Endodermal cell (in vitro differentiated cells): Measurements from ENCODE around the gene NUDT13. TPM values are rescaled to one million over a fixed set of nuclear protein-coding genes. Genes with fewer than 3 reads are reported as not detected.

Experiments used
- DNase-seq: peaks from one replicate; pipeline ENCODE4 v3.0.0-alpha.2; 2017
- H3K27ac ChIP-seq: 2 replicates; pipeline ENCODE4 v1.5.1; 2013; ENCODE audit warnings: mild to moderate bottlenecking, low read depth, low read length, moderate library complexity
- H3K27me3 ChIP-seq: 2 replicates; pipeline ENCODE4 v1.6.1; 2013; ENCODE audit warnings: mild to moderate bottlenecking, low read length, moderate library complexity; ENCODE audit not compliant: insufficient read depth, control insufficient read depth, poor library complexity, severe bottlenecking
- H3K36me3 ChIP-seq: 2 replicates; pipeline ENCODE4 v1.7.0; 2013; ENCODE audit warnings: mild to moderate bottlenecking, low read length, moderate library complexity; ENCODE audit not compliant: control insufficient read depth, insufficient read depth
- H3K4me1 ChIP-seq: one replicate; pipeline ENCODE4 v1.7.0; 2013; ENCODE audit warnings: low read length; ENCODE audit not compliant: control insufficient read depth, insufficient read depth
- H3K4me3 ChIP-seq: 2 replicates; pipeline ENCODE4 v1.5.1; 2013; ENCODE audit warnings: mild to moderate bottlenecking, low read length, moderate library complexity
- H3K9ac ChIP-seq: 2 replicates; pipeline ENCODE4 v1.6.1; 2013; ENCODE audit warnings: mild to moderate bottlenecking, low read length, moderate library complexity; ENCODE audit not compliant: poor library complexity, severe bottlenecking; ENCODE audit errors: extremely low read depth
- H3K9me3 ChIP-seq: 2 replicates; pipeline ENCODE4 v1.6.1; 2013; ENCODE audit warnings: mild to moderate bottlenecking, low read length, moderate library complexity; ENCODE audit not compliant: control insufficient read depth
- H3K27ac Mint-ChIP-seq: 2 replicates; pipeline ENCODE4 v1.8.0; 2020; ENCODE audit warnings: mixed read lengths
- H3K27me3 Mint-ChIP-seq: 2 replicates; pipeline ENCODE4 v1.8.0; 2021; ENCODE audit warnings: mild to moderate bottlenecking, mixed read lengths; ENCODE audit not compliant: insufficient read depth
- H3K36me3 Mint-ChIP-seq: 2 replicates; pipeline ENCODE4 v1.8.0; 2020; ENCODE audit warnings: low read depth, mixed read lengths
- H3K4me1 Mint-ChIP-seq: 2 replicates; pipeline ENCODE4 v1.8.0; 2020; ENCODE audit warnings: mixed read lengths
- H3K4me3 Mint-ChIP-seq: 2 replicates; pipeline ENCODE4 v1.8.0; 2020; ENCODE audit warnings: mild to moderate bottlenecking, moderate library complexity, mixed read lengths
- H3K9me3 Mint-ChIP-seq: 2 replicates; pipeline ENCODE4 v1.8.0; 2020; ENCODE audit warnings: mild to moderate bottlenecking, mixed read lengths
- WGBS, 2 experiments: methylation state at CpG; one replicate each; pipeline versions ENCODE4 v1.1.5 to v1.1.7; 2013; ENCODE audit warnings: missing lambda C conversion rate in 2 of 2, mixed read lengths in 1 of 2; ENCODE audit not compliant: insufficient coverage in 1 of 2, insufficient read length in 1 of 2; 5-methylcytosine and 5-hydroxymethylcytosine counted together
- total RNA-seq, 2 donors: library from RNA; stranded (reverse); fragmentation: NEBNext Ultra II Directional in 1 of 2; extraction: Animal tissue kit (Norgen Biotek cat#: 25700) in 1 of 2; gene quantifications; 2 replicates in 1 of 2; 3 replicates in 1 of 2; pipeline ENCODE4 v1.2.1, GENCODE V29; 2021
- TF ChIP-seq, protein P1 (sequence below): fragments of 200-600 bp; sonication (generic); conservative IDR thresholded peaks from 2 replicates; pipeline ENCODE4 v1.5.0; 2021; ENCODE audit warnings: antibody characterized with exemption, mild to moderate bottlenecking

Gene NUDT13
- total RNA-seq, 2 donors from 2014 or later = 3.3 to 3.9 TPM

DNA sequence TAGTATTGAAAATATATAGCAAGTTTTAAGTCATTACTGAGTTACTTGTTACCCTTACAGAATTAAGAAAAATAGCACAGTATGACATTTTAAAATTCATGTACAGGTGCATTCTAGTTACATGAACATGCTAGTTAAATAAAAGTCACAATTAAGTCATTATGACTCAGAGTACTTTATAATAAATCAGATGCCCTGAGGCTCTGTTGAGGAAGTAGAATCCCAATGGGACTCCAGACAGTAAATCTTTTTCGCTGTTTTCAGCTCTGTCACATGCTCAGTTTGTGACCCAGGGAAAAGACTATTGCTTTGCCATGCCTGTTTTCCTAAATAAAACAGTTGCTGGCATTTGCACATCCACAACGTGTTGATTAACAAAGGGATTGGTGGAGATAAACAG lies 21.0 kb downstream of the NUDT13 start:
- Mint-ChIP-seq H3K27me3 (no peaks in the 10 kb centered on the region), H3K9me3 (no peaks in the 10 kb centered on the region), H3K36me3 (peaks cover 59% of the 10 kb centered on the region)

DNA sequence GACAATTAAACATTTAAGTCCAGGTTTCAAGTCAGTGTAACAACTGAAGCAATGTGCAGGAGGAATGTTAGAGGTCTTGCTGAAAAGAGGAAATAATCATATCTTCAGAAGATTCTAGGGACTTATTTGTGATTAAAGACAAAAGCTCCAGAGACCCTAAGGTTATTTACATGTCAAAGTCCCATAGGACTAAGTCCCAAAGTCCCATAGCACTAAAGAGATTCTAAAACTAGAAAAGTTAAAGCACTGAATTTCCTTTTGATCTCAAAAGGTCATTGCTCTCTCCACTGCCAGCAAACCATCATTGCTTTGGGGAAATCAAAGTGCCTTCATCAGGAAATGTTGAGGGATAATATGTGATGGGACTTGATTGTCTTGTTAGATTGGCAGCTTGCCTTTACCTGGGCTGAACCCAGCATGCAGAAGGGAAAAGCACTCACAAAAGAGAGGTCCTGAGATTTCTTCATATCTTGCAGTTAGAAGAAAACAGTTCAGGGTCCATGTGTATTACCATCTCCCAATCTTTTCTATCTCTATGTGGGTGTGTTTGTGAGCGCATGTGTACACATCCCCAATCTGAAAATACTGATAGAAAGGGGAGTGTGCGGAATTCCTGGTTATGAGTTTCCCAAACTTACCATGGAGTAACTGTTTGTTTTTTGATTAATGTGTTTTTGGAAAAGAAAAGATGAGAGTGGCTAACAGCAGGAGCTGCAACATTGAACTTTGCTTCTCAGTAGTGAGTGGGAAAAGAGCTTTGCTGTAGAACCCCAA lies 21.8 kb downstream of the NUDT13 start:
- no peak overlapping the region for H3K4me3 Mint-ChIP-seq
- H3K27me3 Mint-ChIP-seq = no peaks in the 10 kb centered on the region
- H3K36me3 Mint-ChIP-seq = peaks cover 58% of the 10 kb centered on the region
- peaks cover 6% of the 10 kb centered on the region for H3K4me1 Mint-ChIP-seq
- no peak overlapping the region for H3K27ac ChIP-seq
- H3K4me3 ChIP-seq = no peak overlapping the region
- H3K36me3 ChIP-seq = peaks cover 77% of the 10 kb centered on the region
- H3K9me3 ChIP-seq = no peaks in the 10 kb centered on the region
- H3K27ac Mint-ChIP-seq = no peak overlapping the region
- H3K9me3 Mint-ChIP-seq = no peaks in the 10 kb centered on the region
- H3K4me1 ChIP-seq = no peaks in the 10 kb centered on the region
- no peaks in the 10 kb centered on the region for H3K27me3 ChIP-seq
- WGBS, 2 experiments = 80 to 100% methylated on average over 1 to 2 of the region's 2 CpGs
- TF ChIP-seq, protein P1, sequence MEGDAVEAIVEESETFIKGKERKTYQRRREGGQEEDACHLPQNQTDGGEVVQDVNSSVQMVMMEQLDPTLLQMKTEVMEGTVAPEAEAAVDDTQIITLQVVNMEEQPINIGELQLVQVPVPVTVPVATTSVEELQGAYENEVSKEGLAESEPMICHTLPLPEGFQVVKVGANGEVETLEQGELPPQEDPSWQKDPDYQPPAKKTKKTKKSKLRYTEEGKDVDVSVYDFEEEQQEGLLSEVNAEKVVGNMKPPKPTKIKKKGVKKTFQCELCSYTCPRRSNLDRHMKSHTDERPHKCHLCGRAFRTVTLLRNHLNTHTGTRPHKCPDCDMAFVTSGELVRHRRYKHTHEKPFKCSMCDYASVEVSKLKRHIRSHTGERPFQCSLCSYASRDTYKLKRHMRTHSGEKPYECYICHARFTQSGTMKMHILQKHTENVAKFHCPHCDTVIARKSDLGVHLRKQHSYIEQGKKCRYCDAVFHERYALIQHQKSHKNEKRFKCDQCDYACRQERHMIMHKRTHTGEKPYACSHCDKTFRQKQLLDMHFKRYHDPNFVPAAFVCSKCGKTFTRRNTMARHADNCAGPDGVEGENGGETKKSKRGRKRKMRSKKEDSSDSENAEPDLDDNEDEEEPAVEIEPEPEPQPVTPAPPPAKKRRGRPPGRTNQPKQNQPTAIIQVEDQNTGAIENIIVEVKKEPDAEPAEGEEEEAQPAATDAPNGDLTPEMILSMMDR = no peak
- no peak for DNase-seq
- H3K9ac ChIP-seq = no peak overlapping the region

More for the DNA sequence above, 21.0 kb downstream of the NUDT13 start:
- 87 to 91% methylated on average over 2 of the region's 2 CpGs for WGBS, 2 experiments
- TF ChIP-seq, protein P1 = no peak
- Mint-ChIP-seq H3K27ac (no peak overlapping the region), H3K4me3 (no peak overlapping the region), H3K4me1 (peaks cover 6% of the 10 kb centered on the region)
- H3K27me3 ChIP-seq = no peaks in the 10 kb centered on the region
- no peak overlapping the region for H3K9ac ChIP-seq
- H3K4me3 ChIP-seq = no peak overlapping the region
- DNase-seq = no peak
- H3K4me1 ChIP-seq = no peaks in the 10 kb centered on the region
- H3K9me3 ChIP-seq = no peaks in the 10 kb centered on the region
- H3K36me3 ChIP-seq = peaks cover 77% of the 10 kb centered on the region
- no peak overlapping the region for H3K27ac ChIP-seq

DNA sequence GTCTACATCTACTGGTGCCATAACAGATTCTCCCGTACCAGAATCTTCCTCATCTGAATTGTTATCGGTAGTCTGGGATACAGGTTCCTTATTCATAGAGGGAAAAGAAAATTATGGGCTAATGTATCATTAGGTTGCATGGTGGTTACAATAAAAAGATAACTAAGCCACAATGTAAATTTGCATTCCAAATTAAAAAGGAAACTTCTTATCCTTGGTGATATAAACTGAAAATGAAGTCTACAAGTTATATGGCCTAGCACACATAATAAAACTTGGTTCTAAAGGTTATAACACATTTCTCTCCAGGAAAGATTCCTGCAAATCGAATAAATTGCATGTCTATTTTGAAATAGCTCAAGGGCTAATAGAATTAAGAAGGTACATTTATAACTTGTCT lies 24.5 kb downstream of the NUDT13 start:
- H3K4me3 Mint-ChIP-seq = no peak overlapping the region
- peaks cover 60% of the 10 kb centered on the region for H3K36me3 Mint-ChIP-seq
- Histone ChIP-seq H3K4me1 (no peaks in the 10 kb centered on the region), H3K4me3 (no peak overlapping the region), H3K9ac (no peak overlapping the region), H3K27ac (no peak overlapping the region), H3K27me3 (no peaks in the 10 kb centered on the region), H3K36me3 (peaks cover 78% of the 10 kb centered on the region), H3K9me3 (no peaks in the 10 kb centered on the region)
- no peaks in the 10 kb centered on the region for H3K9me3 Mint-ChIP-seq
- H3K4me1 Mint-ChIP-seq = peaks cover 6% of the 10 kb centered on the region
- no peaks in the 10 kb centered on the region for H3K27me3 Mint-ChIP-seq
- no peak for DNase-seq
- TF ChIP-seq, protein P1 = no peak
- WGBS, 2 experiments = 96% methylated on average over 3 of the region's 3 CpGs; no CpG with 5 or more reads in 1 of the 2 experiments
- H3K27ac Mint-ChIP-seq = no peak overlapping the region
